ENCODE data around the gene CALN1.

GRCh38 chr7:72035266-72035665 lies 376.9 kb downstream of the CALN1 start:
- TF ChIP-seq CTCF (conservative IDR thresholded peaks at IDR 0.05) (no peak), ZFX (IDR thresholded peaks at IDR 0.05) (no peak)
